ENCODE measurements around the gene COPS7A.
A peak's percentile ranks its signal among the peaks of the same experiment; 100 is the strongest.

The COPS7A gene

GRCh38 chr12:6766651-6767349 is 43.0 kb downstream of the COPS7A start:
- H3K4me3 ChIP-seq (ENCODE audit: control insufficient read depth, low read depth, low read length) = peak overlapping the region; percentile 92
- peak; percentile 60 for DNase-seq (ENCODE audit: low read depth)
- TF ChIP-seq CTCF (conservative IDR thresholded peaks at IDR 0.05; ENCODE audit: control insufficient read depth, insufficient read depth, low read depth, low read length) = no peak

- H3K4me3 ChIP-seq (ENCODE audit: control insufficient read depth, low read depth, low read length) = peak overlapping the region; percentile 92
- no peak for DNase-seq (ENCODE audit: low read depth)
- TF ChIP-seq CTCF (conservative IDR thresholded peaks at IDR 0.05; ENCODE audit: control insufficient read depth, insufficient read depth, low read depth, low read length) = no peak
Measured at GRCh38 chr12:6767353-6768319, 43.8 kb downstream of the COPS7A start.

GRCh38 chr12:6768437-6768914 is 44.6 kb downstream of the COPS7A start:
- TF ChIP-seq CTCF (conservative IDR thresholded peaks at IDR 0.05; ENCODE audit: control insufficient read depth, insufficient read depth, low read depth, low read length) = no peak
- no peak for DNase-seq (ENCODE audit: low read depth)
- peak overlapping the region; percentile 92 for H3K4me3 ChIP-seq (ENCODE audit: control insufficient read depth, low read depth, low read length)

GRCh38 chr12:6768990-6769389 is 45.1 kb downstream of the COPS7A start:
- DNase-seq (ENCODE audit: low read depth) = no peak
- H3K4me3 ChIP-seq (ENCODE audit: control insufficient read depth, low read depth, low read length) = peak overlapping the region; percentile 92
- TF ChIP-seq CTCF (conservative IDR thresholded peaks at IDR 0.05; ENCODE audit: control insufficient read depth, insufficient read depth, low read depth, low read length) = no peak

GRCh38 chr12:6769666-6770065 is 45.8 kb downstream of the COPS7A start:
- no peak for TF ChIP-seq CTCF (conservative IDR thresholded peaks at IDR 0.05; ENCODE audit: control insufficient read depth, insufficient read depth, low read depth, low read length)
- DNase-seq (ENCODE audit: low read depth) = no peak
- no peak overlapping the region for H3K4me3 ChIP-seq (ENCODE audit: control insufficient read depth, low read depth, low read length)

GRCh38 chr12:6770094-6770493 is 46.2 kb downstream of the COPS7A start:
- H3K4me3 ChIP-seq (ENCODE audit: control insufficient read depth, low read depth, low read length) = no peak overlapping the region
- no peak for DNase-seq (ENCODE audit: low read depth)
- TF ChIP-seq CTCF (conservative IDR thresholded peaks at IDR 0.05; ENCODE audit: control insufficient read depth, insufficient read depth, low read depth, low read length) = no peak

All from fibroblast of mammary gland (primary cell).